ENCODE results near the gene PKD2. TPM values are rescaled to one million over a fixed set of nuclear protein-coding genes. Genes with fewer than 3 reads are reported as not detected.

The PKD2 gene
- total RNA-seq = 10 to 100 TPM; 42.6 to 61.9 TPM

GRCh38 chr4:88007304-88008121 lies at the start of gene PKD2:
Gene PKD2 (plus strand): TSS chr4:88007635. CDS start chr4:88007734, 99 bp downstream.

GRCh38 chr4:87975466-87975865 lies 32.0 kb upstream of the PKD2 start, which contains the start of gene SPP1:
Gene SPP1 (plus strand): TSS chr4:87975714. CDS start chr4:87976896, 1,182 bp downstream.

Small RNAs within 50 kb of the gene (small RNA-seq; reads per million reads assigned to genes)
- 0.06 to 0.86 reads per million in 2 donors for gene RNU1-36P

Other genes starting within 250 kb of the PKD2 start
- not detected for gene IBSP, start 208.1 kb upstream of the PKD2 start, total RNA-seq
- not detected for gene MEPE, start 174.7 kb upstream of the PKD2 start, total RNA-seq
- gene SPP1, start 31.9 kb upstream of the PKD2 start, total RNA-seq = 10 to 100 TPM in 1 of 2 donors, 1 to 10 TPM in 1; 3.0 to 28.6 TPM
- 1 to 10 TPM; 2.0 to 2.1 TPM for gene ABCG2, start 151.0 kb downstream of the PKD2 start, total RNA-seq

All from melanocyte of skin (primary cell).